ENCODE measurements around the gene FZD8.

GRCh38 chr10:35605191-35605590, 36.9 kb downstream of the FZD8 start, which contains the start of gene GJD4:
- no peak for TF ChIP-seq ZNF565 (CRISPR knock-in tag; conservative IDR thresholded peaks at IDR 0.05; ENCODE audit: low read depth)
- TF ChIP-seq RARB (CRISPR knock-in tag; IDR thresholded peaks at IDR 0.05) = no peak
- no peak for TF ChIP-seq CREB5 (CRISPR knock-in tag; IDR thresholded peaks at IDR 0.05; ENCODE audit: low read depth)
- no peak for TF ChIP-seq ZC3H10 (CRISPR knock-in tag; IDR thresholded peaks at IDR 0.05)
- no peak for TF ChIP-seq ARNTL (CRISPR knock-in tag; IDR thresholded peaks at IDR 0.05; ENCODE audit: borderline replicate concordance, low read depth)
- TF ChIP-seq TOX (CRISPR knock-in tag; IDR thresholded peaks at IDR 0.05; ENCODE audit: borderline replicate concordance) = no peak
- TF ChIP-seq, protein P1, sequence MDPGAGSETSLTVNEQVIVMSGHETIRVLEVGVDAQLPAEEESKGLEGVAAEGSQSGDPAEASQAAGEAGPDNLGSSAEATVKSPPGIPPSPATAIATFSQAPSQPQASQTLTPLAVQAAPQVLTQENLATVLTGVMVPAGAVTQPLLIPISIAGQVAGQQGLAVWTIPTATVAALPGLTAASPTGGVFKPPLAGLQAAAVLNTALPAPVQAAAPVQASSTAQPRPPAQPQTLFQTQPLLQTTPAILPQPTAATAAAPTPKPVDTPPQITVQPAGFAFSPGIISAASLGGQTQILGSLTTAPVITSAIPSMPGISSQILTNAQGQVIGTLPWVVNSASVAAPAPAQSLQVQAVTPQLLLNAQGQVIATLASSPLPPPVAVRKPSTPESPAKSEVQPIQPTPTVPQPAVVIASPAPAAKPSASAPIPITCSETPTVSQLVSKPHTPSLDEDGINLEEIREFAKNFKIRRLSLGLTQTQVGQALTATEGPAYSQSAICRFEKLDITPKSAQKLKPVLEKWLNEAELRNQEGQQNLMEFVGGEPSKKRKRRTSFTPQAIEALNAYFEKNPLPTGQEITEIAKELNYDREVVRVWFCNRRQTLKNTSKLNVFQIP (CRISPR knock-in tag; IDR thresholded peaks at IDR 0.05; ENCODE audit: borderline replicate concordance, low read depth) = no peak
- no peak for TF ChIP-seq ZNF8 (CRISPR knock-in tag; IDR thresholded peaks at IDR 0.05)
- no peak for TF ChIP-seq ZFP3 (CRISPR knock-in tag; IDR thresholded peaks at IDR 0.05)
- TF ChIP-seq, protein P2, sequence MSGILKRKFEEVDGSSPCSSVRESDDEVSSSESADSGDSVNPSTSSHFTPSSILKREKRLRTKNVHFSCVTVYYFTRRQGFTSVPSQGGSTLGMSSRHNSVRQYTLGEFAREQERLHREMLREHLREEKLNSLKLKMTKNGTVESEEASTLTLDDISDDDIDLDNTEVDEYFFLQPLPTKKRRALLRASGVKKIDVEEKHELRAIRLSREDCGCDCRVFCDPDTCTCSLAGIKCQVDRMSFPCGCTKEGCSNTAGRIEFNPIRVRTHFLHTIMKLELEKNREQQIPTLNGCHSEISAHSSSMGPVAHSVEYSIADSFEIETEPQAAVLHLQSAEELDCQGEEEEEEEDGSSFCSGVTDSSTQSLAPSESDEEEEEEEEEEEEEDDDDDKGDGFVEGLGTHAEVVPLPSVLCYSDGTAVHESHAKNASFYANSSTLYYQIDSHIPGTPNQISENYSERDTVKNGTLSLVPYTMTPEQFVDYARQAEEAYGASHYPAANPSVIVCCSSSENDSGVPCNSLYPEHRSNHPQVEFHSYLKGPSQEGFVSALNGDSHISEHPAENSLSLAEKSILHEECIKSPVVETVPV (CRISPR knock-in tag; IDR thresholded peaks at IDR 0.05) = no peak
- TF ChIP-seq ISL1 (CRISPR knock-in tag; IDR thresholded peaks at IDR 0.05) = no peak
- no peak for TF ChIP-seq PATZ1 (CRISPR knock-in tag; IDR thresholded peaks at IDR 0.05; ENCODE audit: borderline replicate concordance)
- TF ChIP-seq SNAI2 (CRISPR knock-in tag; IDR thresholded peaks at IDR 0.05) = no peak
- TF ChIP-seq GLIS3 (CRISPR knock-in tag; IDR thresholded peaks at IDR 0.05) = no peak

Measured in SK-N-SH treated with all-trans-retinoic acid at 6 μM for 48 hours (cell line).